ENCODE data around the gene B9D2.

- no peak for TF ChIP-seq GATA2 (IDR thresholded peaks at IDR 0.05; ENCODE audit: low read depth, low read length)
- TF ChIP-seq GATA3 (IDR thresholded peaks at IDR 0.05; ENCODE audit: low read depth, low read length): no peak
Observed at GRCh38 chr19:41411968-41412265, 48.0 kb upstream of the B9D2 start.
